HG03575 (cell line): ENCODE data around the gene ENTREP3.
"Not testable (repeated sequence)": the region's sequence is repeated elsewhere in the genome, so short reads cannot be mapped to it uniquely, and the experiment has no call there.

Experiments used
- ATAC-seq: cut with Tn5 transposase; IDR thresholded peaks from one replicate; pipeline ENCODE4 v1.9.1; 2021; ENCODE audit not compliant: unreplicated experiment, insufficient number of reproducible peaks, low FRiP score; ENCODE audit errors: extremely low read depth

ENTREP3 gene

GRCh38 chr1:155255243-155256007, at the start of gene ENTREP3:
ENTREP3 (minus strand) TSS chr1:155255483; CDS start chr1:155254877, 606 bp downstream.
- no peak for ATAC-seq

GRCh38 chr1:155304558-155305063, 49.3 kb upstream of the ENTREP3 start:
- no peak for ATAC-seq

- ATAC-seq: no peak
Observed at GRCh38 chr1:155301342-155301841, 46.1 kb upstream of the ENTREP3 start, which contains the start of gene PKLR. PKLR (minus strand) TSS chr1:155301438; CDS start chr1:155301395, 43 bp downstream.

GRCh38 chr1:155300553-155301329, 45.5 kb upstream of the ENTREP3 start:
- ATAC-seq: no peak

- ATAC-seq: no peak
Observed at GRCh38 chr1:155300024-155300423, 44.7 kb upstream of the ENTREP3 start.

GRCh38 chr1:155297384-155297783, 42.1 kb upstream of the ENTREP3 start:
- ATAC-seq: no peak

GRCh38 chr1:155296661-155297060, 41.4 kb upstream of the ENTREP3 start:
- no peak for ATAC-seq

- ATAC-seq: no peak
Observed at GRCh38 chr1:155295942-155296267, 40.6 kb upstream of the ENTREP3 start.

- no peak for ATAC-seq
Observed at GRCh38 chr1:155295183-155295941, 40.1 kb upstream of the ENTREP3 start.

- ATAC-seq: no peak
Observed at GRCh38 chr1:155294520-155295182, 39.4 kb upstream of the ENTREP3 start.

- no peak for ATAC-seq
Observed at GRCh38 chr1:155293086-155293749, 37.9 kb upstream of the ENTREP3 start.

GRCh38 chr1:155291006-155291405, 35.7 kb upstream of the ENTREP3 start:
- ATAC-seq: not testable (repeated sequence)

- no peak for ATAC-seq
Observed at GRCh38 chr1:155287987-155288543, 32.8 kb upstream of the ENTREP3 start.

- no peak for ATAC-seq
Observed at GRCh38 chr1:155286544-155286943, 31.3 kb upstream of the ENTREP3 start.

- ATAC-seq: no peak
Observed at GRCh38 chr1:155285631-155286044, 30.4 kb upstream of the ENTREP3 start.

GRCh38 chr1:155285063-155285462, 29.8 kb upstream of the ENTREP3 start:
- no peak for ATAC-seq

- no peak for ATAC-seq
Observed at GRCh38 chr1:155284476-155284875, 29.2 kb upstream of the ENTREP3 start.
